Testis (tissue), 2 donors: ENCODE measurements around the gene ANGPT4.

Experiments used
- CTCF ChIP-seq, 3 experiments: fragments of 450-650 bp in 2 of 3; fragments of 200-600 bp in 1 of 3; sonication (generic) in 1 of 3; IDR thresholded peaks; one replicate each; pipeline ENCODE4 v1.5.1; 2016 to 2019; ENCODE audit warnings: antibody characterized with exemption in 3 of 3, mild to moderate bottlenecking in 2 of 3, moderate library complexity in 1 of 3
- POLR2A ChIP-seq: fragments of 450-650 bp; IDR thresholded peaks from one replicate; pipeline ENCODE4 v1.6.1; 2017; ENCODE audit warnings: antibody characterized with exemption, mild to moderate bottlenecking, moderate library complexity

- TF ChIP-seq CTCF (IDR thresholded peaks at IDR 0.05) (no peak), POLR2A (no peak)
Measured at GRCh38 chr20:873875-874607, 42.1 kb downstream of the ANGPT4 start.
